Loucy (cell line): ENCODE results near the gene SHC4.

Experiments used
- EZH2phosphoT487 ChIP-seq: fragments of 200-600 bp; IDR thresholded peaks from 2 replicates; pipeline ENCODE4 v1.6.1; 2018; ENCODE audit warnings: antibody characterized with exemption, mild to moderate bottlenecking, moderate library complexity, borderline replicate concordance
- TF ChIP-seq, protein P1 (sequence below): fragments of 200-600 bp; sonication (generic); conservative IDR thresholded peaks from 2 replicates; pipeline ENCODE4 v1.5.1; 2014; ENCODE audit warnings: mild to moderate bottlenecking, antibody characterized with exemption, low read length

DNA sequence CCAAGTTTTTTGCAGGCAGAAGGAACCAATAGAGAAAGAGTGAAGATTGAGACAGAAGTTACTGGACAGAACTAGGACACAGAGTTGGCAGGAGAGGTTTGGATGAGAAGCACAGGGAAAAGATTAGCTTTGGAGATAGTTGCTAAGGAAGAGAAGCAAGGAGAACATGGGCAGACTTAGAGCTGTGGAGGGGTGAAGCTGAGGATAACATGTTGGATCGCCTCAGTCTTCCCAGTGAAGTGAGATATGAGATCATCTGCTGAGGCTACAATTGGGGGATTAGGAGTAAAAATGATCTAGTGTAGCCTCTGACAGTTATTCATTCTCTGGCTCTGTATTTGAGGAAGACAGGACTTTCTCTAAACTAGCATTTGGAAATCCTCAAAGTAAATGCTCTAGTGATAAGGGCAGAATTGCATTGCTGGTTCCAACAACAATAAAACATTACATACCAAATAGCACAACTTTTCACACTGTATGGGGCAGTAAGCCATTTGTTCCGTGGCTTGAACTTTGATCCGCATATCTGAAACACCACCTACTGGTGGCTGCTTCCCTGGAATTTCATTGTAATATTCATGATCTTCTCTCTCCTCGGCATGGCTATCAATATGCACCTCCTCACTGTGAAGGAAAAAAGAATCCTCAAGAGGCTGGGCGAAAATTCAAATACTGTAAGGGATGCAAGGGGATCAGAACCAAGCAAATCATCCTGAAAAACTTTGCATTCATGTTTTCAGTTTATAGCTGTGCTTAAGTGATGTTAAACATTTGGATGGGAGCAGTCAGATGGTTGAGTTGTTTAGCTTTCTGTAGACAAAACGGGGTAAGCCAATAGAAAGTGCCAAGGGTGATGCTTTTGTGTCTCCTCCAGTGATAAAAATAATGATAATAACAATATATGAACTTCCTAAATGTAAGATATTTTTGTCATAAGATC lies 107.9 kb downstream of the SHC4 start:
- TF ChIP-seq EZH2phosphoT487: no peak
- TF ChIP-seq, protein P1, sequence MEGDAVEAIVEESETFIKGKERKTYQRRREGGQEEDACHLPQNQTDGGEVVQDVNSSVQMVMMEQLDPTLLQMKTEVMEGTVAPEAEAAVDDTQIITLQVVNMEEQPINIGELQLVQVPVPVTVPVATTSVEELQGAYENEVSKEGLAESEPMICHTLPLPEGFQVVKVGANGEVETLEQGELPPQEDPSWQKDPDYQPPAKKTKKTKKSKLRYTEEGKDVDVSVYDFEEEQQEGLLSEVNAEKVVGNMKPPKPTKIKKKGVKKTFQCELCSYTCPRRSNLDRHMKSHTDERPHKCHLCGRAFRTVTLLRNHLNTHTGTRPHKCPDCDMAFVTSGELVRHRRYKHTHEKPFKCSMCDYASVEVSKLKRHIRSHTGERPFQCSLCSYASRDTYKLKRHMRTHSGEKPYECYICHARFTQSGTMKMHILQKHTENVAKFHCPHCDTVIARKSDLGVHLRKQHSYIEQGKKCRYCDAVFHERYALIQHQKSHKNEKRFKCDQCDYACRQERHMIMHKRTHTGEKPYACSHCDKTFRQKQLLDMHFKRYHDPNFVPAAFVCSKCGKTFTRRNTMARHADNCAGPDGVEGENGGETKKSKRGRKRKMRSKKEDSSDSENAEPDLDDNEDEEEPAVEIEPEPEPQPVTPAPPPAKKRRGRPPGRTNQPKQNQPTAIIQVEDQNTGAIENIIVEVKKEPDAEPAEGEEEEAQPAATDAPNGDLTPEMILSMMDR: peak; percentile 21; the same call in 1 of the 2 replicates
